Astrocyte of the cerebellum (primary cell): Measurements from ENCODE around the gene CDK9.

ENCODE experiments used
- DNase-seq: peaks from one replicate; pipeline ENCODE4 v3.0.0-alpha.2; 2011; ENCODE audit warnings: low read depth
- H3K4me3 ChIP-seq: 2 replicates; pipeline ENCODE4 v1.5.1; 2011; ENCODE audit warnings: mild to moderate bottlenecking, low read depth, low read length, moderate library complexity
- in situ Hi-C: cut with HindIII; loops from 2 replicates; pipeline ENCODE4 v1.10.0; 2017; ENCODE audit warnings: low sequenced_read_pairs
- TF ChIP-seq, protein P1 (sequence below): IDR thresholded peaks from 2 replicates; pipeline ENCODE4 v1.5.1; 2012; ENCODE audit warnings: low read length, low read depth, moderate library complexity, mild to moderate bottlenecking; ENCODE audit errors: missing control alignments

The CDK9 gene

DNA sequence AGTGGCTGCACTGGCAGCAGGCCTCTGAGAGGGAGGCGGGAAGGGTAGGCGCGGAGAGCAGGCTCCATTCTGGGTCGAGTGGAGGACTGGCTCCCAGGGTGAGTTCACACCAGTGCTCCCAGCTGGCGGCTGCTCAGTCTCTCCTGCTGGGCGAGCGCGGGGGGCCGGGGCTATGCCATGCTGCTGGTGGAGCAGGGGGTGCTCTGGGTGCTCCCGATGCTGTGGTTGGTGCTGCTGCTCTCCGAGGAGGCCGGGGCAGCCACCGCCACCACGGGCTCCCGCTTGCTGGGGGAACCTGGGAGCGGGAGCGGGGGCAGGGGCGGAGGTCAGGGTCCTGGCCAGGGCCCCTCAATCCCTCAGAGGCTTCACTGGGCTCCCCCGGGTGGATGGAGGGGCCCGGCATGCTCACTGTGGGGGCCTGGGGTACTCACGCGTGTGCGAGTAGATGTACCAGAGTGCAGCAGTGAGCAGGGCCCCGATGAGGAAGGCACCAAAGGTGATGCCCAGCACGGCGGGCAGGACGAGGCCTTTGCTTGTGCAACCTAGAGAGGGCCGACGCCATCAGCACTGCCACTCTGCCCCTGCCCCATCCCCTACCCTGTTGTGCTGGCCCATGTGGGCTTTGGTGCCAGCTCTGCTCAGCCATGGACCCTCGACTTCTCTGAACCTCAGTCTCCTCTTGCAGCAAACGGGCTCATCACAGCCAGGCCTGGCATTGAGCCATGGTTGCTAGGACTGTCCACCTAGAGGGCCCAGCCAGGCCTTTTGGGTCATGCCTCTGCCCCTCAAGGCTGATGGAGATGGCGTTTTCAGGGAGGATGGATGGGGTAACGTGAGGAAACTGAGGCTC lies 29.9 kb downstream of the CDK9 start:
- TF ChIP-seq, protein P1, sequence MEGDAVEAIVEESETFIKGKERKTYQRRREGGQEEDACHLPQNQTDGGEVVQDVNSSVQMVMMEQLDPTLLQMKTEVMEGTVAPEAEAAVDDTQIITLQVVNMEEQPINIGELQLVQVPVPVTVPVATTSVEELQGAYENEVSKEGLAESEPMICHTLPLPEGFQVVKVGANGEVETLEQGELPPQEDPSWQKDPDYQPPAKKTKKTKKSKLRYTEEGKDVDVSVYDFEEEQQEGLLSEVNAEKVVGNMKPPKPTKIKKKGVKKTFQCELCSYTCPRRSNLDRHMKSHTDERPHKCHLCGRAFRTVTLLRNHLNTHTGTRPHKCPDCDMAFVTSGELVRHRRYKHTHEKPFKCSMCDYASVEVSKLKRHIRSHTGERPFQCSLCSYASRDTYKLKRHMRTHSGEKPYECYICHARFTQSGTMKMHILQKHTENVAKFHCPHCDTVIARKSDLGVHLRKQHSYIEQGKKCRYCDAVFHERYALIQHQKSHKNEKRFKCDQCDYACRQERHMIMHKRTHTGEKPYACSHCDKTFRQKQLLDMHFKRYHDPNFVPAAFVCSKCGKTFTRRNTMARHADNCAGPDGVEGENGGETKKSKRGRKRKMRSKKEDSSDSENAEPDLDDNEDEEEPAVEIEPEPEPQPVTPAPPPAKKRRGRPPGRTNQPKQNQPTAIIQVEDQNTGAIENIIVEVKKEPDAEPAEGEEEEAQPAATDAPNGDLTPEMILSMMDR: no peak
- DNase-seq: no peak
- H3K4me3 ChIP-seq: no peak overlapping the region
- in situ Hi-C loops: no loop called here

- TF ChIP-seq, protein P1: no peak
- in situ Hi-C loops: no loop called here
- no peak overlapping the region for H3K4me3 ChIP-seq
- no peak for DNase-seq
Measured at GRCh38 chr9:127816362-127816725, 30.5 kb downstream of the CDK9 start.

DNA sequence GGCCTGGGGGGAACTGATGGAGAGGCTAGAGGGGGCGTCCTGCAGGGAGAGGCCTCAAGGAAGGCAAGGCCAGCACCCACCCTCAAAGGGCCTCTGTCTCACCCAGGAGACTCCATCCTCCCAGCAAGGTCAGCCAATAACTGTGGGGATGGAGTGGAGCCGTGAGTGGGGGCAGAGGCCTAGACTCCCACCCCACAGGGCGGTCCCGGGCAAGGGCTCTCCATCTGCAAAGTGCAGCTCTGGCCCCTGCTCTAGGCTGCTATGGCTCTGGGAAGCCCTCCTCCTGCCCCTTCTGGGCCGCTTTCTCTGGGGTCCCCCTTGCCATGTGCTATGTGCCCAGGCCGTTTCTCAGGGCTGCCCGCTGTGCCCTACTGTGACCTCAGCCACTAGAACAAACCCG lies 30.9 kb downstream of the CDK9 start:
- in situ Hi-C loops: no loop called here
- TF ChIP-seq, protein P1: no peak
- no peak for DNase-seq
- H3K4me3 ChIP-seq: no peak overlapping the region

- no peak for DNase-seq
- TF ChIP-seq, protein P1: no peak
- no peak overlapping the region for H3K4me3 ChIP-seq
- in situ Hi-C loops: no loop called here
Measured at GRCh38 chr9:127817881-127818434, 32.1 kb downstream of the CDK9 start.

DNA sequence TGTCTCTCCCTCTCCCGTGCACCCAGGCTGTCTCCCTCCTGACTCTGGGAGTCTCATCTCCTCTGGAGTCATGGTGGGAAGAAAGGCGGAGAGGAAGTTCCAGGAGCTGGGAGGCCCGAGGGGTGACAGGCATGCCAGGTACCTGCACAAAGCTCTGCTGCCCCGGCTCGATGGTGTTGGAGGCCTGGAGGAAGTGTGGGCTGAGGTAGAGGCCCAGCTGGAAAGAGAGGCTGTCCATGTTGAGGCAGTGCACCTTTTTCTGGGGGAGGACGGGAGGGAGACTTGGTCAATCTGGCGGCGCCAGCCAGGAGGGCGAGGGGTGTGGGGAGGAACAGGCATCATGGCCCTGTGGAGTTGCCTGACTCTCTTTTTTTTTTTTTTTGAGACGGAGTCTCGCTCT lies 32.7 kb downstream of the CDK9 start:
- DNase-seq: no peak
- TF ChIP-seq, protein P1: no peak
- in situ Hi-C loops: no loop called here
- H3K4me3 ChIP-seq: no peak overlapping the region

DNA sequence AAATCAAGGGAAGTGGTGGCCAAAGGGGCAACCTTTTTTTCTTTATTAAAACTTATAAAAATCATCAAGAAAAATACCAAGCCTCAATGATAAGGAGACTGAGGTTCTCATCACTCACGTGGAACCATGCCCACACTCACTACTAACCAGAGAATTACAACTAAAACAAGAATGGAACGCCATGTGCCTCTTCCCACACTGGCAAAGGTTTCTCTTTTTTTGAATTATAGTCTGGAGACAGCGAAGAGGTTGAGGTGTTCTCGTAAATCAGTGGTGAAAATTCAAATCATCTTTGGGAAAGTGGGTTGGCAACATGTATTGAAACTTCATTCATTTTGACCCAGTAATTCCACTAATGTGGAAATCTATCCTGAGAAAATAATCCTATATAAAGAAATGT lies 36.3 kb downstream of the CDK9 start:
- TF ChIP-seq, protein P1: no peak
- in situ Hi-C loops: no loop called here
- H3K4me3 ChIP-seq: no peak overlapping the region
- DNase-seq: no peak
